SIG-M5 (cell line): Measurements from ENCODE around the gene GLP2R.

ENCODE experiments used
- DNase-seq: peaks from one replicate; lab custom pipeline; 2025; lab: John Stamatoyannopoulos, UW

GLP2R gene

GRCh38 chr17:9813166-9813565, 12.6 kb upstream of the GLP2R start:
- no peak for DNase-seq

- DNase-seq: no peak
Measured at GRCh38 chr17:9814337-9814945, 11.3 kb upstream of the GLP2R start.

DNA sequence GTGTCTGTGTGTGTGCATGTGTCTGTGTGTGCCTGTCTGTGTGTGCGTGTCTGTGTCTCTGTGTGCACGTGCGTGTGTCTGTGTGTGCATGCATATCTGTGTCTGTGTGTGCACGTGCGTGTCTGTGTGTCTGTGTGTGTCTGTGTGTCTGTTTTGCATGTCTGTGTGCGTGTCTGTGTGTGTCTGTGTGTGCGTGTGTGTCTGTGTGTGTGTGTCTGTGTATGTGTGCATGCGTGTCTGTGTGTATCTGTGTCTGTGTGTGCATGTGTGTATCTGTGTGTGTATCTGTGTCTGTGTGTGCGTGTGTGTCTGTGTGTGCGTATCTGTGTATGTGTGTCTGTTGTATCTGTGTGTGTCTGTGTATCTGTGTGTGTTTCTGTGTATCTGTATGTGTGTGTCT, 9.3 kb upstream of the GLP2R start:
- DNase-seq: no peak

- no peak for DNase-seq
Measured at GRCh38 chr17:9817086-9817485, 8.6 kb upstream of the GLP2R start.

GRCh38 chr17:9818760-9819159, 7.0 kb upstream of the GLP2R start:
- no peak for DNase-seq

GRCh38 chr17:9820448-9820847, 5.3 kb upstream of the GLP2R start:
- DNase-seq: no peak

GRCh38 chr17:9821921-9822320, 3.8 kb upstream of the GLP2R start, which contains the start of gene GSG1L2:
Gene GSG1L2, minus strand, starts transcription at chr17:9822079. Its CDS starts 8 bp downstream, at chr17:9822071.
- DNase-seq: no peak

GRCh38 chr17:9824094-9824493, 1.6 kb upstream of the GLP2R start:
- DNase-seq: no peak

GRCh38 chr17:9824797-9825338, 856 bp upstream of the GLP2R start:
- DNase-seq: no peak

DNA sequence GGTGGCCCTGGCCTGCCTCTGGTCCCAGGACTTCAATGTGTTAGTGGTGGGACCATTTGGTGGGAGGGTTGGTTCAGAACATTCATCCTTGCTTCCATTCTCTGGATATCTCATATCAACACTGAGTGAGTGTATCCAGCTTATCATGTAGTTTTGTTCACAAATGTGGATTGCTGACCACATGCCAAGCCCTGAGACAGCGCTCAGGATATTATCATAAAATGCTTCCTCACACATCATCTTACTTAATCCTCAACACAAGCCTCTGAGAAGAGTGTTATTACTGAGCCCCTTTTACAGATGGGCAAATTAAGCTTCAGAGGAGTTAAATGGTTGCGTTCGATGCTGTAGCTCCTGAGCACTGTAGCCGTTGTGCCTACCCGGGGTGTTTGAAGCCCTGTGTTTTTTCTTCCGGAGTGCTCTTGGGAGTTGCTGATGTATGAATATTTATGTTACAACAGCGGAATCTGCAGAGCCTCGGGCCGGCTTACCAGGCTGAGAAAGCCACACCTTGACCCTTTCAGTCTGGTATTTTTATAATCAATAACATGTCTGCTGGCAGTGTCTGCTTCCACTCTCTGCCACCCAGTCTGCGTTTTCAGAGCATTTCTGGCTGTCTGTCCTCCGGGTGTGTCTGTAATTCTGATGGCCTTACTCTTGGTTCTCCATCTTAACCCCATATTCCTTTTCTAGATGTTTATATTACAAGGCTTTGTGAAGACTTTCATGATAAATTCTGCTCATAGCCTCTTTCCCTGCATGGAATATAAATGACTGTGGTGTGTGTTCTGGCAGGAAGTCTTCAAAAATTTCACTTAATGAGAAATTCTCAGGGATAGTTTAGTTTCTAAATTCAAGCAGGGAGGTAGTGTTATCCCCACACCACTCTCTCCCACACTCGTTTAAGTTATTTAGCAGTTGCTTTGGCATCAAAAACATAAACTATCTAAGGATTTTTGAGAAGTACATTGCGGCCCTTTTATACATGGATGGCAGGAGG, 2.9 kb downstream of the GLP2R start:
- no peak for DNase-seq

GRCh38 chr17:9829343-9829742, 3.6 kb downstream of the GLP2R start:
- DNase-seq: no peak

DNA sequence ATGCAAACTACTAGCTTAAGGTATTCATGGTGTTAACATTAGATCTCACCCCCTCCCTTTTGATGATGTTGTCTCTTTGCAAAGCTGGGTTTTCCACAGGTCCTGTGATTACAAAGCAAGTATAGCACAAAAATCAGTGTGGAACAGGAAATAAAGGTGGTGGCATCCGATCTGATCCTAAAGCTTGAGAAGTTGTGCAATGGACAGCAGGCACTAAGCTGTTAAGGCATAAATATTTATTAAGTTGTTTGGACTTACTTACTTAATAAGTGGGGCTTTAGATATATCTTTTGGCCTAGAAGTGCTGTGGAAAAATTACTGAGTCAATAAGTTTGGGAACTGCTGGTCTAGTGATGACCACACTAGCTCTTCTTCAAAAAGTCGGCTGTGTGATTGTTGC, 5.0 kb downstream of the GLP2R start:
- DNase-seq: no peak

DNA sequence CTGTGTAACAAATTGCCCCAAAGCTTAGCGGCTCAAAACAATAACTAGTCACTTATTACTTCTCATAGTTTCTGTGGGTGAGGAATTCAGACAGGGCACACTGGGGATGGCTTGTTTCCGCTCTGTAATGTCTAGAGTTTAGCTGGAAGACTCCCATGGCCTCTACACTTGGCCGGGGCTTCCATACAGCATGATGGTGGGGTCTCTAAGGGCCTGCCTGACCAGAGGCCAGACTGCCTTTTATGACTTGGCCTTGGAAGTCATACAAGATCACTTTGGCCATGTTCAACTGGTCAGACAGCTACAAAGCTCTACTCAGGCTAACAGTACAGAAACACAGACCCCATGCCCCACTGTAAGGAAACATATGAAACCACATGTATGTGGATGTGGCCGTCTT, 8.2 kb downstream of the GLP2R start:
- DNase-seq: no peak

DNA sequence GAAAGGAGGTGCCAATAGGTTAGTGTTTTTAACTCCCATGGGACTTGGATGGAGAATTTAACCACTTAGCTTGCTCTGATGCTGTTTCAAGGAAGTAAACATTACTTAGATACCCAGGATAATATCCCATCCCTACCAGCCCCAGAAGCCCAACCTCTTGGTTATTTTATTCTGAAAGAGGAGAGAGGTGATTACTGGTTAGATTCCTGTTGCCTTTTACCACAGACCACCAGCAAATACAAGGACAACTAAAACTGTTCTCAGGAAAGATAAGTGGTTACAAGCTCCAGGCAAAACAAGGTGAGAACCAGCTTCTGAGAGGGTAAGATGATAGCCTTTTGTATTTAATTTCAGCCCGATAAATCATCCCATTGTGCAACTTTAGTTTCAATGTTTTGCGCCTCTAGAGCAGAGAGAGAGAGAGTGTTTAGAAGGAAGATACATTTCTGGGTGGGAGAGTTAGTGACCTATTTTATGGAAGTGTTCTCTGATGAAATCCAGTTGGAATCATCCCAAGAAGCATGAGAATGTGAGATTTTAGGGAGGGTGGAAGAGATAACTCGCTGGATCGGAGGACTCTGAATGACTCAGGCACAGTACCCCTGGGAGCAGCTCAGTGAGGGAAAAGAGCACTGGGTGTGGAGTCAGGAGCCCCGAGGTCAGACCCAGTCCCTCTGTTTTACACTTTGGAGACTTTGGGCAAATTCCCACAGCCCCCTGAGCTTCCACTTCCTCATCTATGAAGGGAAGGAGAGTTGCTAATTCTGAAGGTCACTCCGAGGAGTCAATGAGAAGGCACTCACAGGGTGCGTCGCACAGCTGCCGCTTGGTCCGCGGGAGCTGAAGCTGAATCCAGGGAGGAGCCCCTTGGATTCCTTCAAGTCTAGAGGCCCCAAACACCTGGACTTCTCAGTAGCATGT, 12.1 kb downstream of the GLP2R start:
- no peak for DNase-seq

- DNase-seq: no peak
Measured at GRCh38 chr17:9839433-9839832, 13.7 kb downstream of the GLP2R start.

- DNase-seq: no peak
Measured at GRCh38 chr17:9842057-9842758, 16.5 kb downstream of the GLP2R start.

DNA sequence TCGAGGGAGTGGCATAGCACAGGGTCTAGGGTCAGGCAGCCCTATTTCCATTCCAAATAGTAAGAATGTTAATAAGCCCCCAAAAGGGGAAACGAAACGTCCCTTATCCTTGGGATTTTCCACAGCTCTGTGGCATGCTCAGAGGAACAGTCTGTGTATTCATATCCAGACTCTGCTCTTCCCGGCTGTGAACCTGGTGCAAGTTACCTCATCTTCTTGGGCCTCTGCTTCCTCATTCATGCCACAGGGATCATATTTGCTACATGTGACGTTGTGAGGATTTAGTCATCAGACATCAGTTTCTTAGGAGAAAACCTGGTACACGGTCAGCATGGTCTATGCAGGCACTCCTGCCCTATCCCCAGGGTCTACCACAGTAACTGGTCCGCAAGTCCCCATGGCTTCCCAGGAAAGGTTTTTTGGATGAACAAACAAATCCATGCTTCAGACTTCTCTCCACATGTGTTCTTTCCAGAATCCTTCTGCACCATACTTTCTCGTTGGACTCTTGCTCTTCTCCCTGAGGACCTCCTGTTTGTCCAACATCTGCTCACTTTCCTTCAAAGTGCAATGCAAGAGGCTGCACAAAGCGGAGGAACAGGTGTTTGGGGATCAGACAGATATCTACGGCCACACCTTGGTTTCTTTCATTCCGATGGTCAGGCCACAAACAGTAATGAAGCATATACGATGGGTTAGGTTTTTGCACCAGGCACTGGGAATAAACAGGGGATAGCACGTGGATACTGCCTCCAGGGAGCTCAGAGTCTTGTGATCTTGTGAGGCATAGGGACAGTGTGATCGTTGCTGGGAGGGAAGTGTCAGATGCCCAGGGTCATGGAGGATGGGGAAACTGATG, 17.7 kb downstream of the GLP2R start:
- DNase-seq: no peak

DNA sequence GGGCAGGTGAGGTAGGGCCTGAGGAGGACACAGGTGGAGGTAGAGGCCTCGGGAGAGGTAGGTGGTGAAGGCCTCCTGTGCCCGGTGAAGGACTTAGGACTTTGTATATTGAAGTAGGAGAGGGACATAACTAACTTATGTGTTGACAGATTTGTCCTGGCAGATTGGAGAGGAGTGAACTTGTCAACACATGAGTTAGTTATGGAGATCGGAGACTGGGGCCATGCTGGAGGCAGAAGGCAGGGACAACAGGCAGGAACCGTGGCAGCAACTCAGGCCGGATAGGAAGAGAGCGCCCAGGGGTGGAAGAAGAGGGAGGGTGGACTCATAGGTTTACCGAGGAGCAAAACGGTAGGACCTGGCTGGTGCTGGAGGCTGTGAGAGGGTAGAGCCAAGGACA, 18.4 kb downstream of the GLP2R start:
- no peak for DNase-seq

DNA sequence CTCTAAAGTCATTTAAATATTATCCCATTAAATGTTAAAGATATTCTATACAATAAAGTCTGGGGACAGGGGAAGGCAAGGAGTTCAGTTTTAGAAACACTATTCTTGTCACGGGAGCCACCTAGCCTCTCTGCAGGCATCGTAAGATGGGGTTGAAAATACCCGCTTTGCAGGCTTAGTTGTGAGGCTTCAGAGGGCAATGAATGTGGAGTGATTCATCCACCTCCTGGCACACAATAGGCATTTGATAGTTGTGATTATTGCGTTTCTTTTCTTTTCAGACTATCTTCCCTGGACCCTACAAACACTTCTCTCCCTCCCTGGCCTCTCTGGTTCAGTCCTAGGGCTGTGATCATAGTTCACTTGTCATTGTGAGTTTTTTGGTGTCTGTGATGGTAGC, 19.6 kb downstream of the GLP2R start:
- DNase-seq: no peak

DNA sequence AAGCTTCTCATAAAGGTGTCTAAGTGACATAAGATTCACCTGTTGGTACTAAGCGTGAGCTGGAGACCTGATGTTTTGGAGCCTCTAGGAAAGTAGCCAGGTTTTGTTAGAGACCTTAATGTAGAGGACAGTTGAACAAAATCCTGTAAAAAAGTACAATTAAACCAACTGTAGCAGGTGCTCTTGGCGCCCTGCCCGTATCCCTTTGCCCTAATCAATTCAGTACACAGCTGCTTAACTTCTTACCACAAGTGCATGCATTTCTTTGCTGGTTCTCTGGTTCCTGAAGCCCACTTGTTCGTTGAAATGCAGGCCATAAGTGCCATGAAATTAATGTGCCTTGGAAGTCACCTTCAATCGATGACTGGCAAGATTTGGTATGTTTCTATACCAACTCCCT, 24.4 kb downstream of the GLP2R start:
- DNase-seq: no peak
